HG03575 (cell line): Measurements from ENCODE around the gene CUX1.
"Not testable (repeated sequence)": the region's sequence is repeated elsewhere in the genome, so short reads cannot be mapped to it uniquely, and the experiment has no call there.

Source experiments
- ATAC-seq: cut with Tn5 transposase; IDR thresholded peaks from one replicate; pipeline ENCODE4 v1.9.1; 2021; ENCODE audit not compliant: unreplicated experiment, insufficient number of reproducible peaks, low FRiP score; ENCODE audit errors: extremely low read depth

CUX1 gene

GRCh38 chr7:101904019-101904418 is 86.6 kb downstream of the CUX1 start:
- no peak for ATAC-seq

DNA sequence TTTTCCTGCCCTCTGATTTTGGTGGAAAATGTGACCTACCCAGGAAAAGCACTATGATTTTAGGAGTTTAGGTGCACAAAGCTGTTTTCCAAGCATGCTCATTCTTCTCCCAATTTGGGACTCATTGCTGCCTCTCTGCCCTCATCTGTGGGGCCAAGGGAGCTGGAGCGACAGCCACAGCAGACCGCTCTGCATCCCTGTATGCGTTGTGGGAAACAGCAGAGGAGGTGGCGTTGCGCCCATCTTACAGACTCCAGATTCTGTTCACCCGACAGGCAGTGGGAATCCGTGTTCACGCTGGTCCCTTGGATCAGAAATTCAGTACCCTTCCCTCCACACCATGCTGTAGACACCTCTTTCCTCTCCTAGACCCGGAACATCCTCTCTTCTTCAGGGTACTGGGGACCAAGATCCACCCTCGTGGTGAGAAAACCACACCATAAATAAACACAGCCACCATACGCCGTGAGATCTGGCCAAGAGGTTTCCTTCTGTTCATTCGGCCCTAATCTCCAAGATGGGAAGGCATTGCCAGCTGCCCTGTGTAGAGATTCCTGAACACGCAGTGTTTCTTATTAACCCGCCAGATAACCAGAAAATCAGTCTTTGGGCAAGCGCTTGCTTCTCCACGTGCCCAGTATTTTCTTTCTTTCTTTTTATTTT is 87.9 kb downstream of the CUX1 start:
- no peak for ATAC-seq

- ATAC-seq, result no peak
These were observed 89.1 kb downstream of the CUX1 start for GRCh38 chr7:101906291-101907240.

DNA sequence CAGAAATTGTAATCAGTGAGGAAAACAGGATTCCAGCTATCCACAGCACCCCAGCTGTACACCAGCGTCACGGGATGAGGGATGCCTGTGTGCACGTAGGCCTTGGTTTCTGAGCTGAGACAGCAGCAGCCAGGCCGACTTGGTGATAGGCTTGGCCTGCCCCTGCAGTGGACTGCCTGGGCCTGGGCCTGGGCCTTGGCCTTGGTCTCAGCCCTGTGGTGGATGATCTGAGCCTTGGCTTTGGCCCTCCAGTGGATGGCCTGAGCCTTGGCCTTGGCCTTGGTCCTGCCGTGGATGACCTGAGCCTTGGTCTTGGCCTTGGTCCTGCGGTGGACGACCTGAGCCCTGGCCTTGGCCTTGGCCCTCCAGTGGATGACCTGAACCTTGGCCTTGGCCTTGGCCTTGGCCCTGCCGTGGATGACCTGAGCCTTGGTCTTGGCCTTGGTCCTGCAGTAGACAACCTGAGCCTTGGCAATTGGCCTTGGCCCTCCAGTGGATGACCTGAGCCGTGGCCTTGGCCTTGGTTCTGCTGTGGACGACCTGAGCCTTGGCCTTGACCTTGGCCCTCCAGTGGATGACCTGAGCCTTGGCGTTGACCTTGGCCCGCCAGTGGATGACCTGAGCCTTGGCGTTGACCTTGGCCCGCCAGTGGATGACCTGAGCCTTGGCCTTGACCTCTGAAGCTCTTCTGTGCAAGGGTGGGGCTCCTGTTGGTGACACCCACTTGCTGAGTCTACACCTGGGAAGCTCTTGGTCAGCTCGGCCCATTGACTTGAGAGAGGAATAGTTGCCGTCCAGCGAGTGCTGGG is 93.8 kb downstream of the CUX1 start:
- ATAC-seq, result no peak

- no peak for ATAC-seq
These were observed 94.6 kb downstream of the CUX1 start for GRCh38 chr7:101911800-101912715.

DNA sequence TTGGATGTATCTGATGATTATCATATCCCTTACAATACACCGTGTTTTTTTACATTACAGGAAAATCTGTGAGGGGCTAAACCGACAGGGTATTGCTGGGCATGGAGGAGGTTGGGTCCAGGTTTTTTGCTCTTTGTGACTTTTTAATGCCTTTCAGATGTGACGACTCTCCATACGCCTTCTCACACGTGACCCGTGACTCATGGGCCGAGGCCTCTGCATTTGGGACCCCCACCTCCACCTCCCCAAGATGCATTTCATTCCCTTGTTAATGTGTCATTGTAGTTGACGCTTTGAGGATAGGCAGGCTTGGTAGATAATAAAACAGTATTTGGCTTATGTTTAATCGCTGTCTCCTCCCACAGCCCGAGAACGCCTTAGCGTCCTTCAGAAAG is 95.3 kb downstream of the CUX1 start:
- ATAC-seq, result no peak

DNA sequence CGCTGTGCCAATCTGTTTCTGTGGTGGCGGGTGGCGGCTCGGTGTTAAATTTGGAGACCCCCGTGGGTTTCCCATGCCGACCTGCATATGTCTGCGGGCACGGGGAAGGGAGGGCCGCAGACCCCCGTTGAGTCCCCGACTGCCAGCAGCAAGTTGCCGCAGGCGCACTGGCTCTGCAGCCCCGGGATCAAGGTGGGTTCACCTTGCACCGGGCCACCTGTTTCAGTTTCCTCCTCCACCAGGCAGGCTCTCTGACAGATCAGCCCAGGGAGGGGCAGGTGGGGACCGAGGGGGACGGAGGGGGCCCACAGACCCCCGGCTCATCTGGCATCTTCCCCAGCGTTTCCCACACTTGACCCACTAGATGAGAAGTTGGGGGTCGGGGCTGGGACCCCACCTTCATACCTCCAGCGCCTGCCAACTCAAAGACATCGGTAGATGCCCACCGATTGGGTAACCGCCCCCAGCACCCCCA is 95.9 kb downstream of the CUX1 start:
- no peak for ATAC-seq

- no peak for ATAC-seq
These were observed 96.4 kb downstream of the CUX1 start for GRCh38 chr7:101913851-101914250.

GRCh38 chr7:101915000-101915399 is 97.6 kb downstream of the CUX1 start:
- no peak for ATAC-seq

DNA sequence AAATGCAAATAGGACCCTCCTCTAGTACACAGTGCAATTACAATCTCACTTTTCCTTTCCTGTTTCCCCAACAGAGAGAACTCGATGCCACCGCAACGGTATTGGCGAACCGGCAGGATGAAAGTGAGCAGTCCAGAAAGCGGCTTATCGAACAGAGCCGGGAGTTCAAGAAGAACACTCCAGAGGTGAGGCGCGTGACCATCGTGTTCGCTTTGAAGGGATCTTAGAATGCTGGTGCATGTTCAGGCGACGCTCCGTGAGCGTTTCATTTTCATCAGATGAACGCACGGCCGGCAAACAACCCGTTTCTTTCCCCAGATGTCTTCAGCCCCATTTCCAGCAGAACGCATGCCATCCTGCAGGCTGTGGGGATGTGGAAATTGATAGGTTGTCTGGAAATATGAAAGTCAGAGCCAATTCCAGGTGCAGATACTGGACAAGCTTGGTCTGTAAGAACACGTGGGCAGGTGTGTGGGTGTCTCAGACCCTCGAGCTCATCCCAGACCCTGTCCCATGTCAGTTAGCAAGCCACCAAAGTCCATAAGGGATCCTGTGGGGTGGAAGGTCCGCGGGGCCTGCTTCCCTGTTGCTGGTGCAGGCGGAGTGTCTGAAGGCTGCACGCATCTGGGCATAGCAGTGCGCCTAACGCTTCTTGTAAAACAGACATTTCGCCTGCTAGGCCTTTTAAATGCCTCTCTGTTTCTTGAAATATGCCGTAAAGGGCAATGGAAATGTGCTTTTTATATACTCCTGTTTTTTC is 98.8 kb downstream of the CUX1 start:
- ATAC-seq, result no peak

DNA sequence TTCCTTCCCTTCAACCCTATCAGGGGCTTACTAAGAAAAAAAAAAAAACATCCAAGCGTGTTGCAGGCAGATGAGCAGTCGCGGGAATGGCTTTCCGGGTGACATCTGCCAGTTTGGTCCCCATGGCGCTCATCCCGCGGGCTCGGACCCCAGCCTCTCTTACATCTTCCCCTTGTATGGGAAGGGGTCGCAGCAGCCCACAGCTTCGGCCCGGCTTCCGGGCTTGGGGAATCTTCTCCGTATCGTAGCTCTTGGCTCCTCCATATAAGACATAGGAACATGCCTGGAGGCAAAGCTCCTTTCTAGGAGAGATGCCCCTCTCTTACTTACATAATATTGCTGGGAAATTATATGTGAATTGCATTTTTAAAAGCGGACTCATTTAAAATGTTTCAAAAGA is 99.5 kb downstream of the CUX1 start:
- no peak for ATAC-seq

DNA sequence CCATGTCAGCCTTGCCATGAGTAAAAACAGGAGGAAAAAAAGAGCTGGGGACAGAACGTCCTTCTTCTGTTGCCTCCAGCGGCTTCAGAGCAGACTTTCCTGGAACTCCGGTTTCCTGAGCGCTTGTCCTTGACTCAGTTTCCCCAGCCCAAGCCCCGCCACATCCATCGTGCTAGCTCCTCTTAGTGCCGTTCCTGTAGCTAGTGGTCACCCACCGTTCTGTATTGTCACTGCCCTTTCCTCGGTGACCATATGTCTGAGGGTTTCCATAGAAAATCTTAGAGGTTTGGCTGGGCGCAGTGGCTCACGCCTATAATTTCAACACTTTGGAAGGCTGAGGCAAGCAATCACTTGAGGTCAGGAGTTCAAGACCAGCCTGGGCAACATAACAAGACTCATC is 100.1 kb downstream of the CUX1 start:
- ATAC-seq, result no peak

DNA sequence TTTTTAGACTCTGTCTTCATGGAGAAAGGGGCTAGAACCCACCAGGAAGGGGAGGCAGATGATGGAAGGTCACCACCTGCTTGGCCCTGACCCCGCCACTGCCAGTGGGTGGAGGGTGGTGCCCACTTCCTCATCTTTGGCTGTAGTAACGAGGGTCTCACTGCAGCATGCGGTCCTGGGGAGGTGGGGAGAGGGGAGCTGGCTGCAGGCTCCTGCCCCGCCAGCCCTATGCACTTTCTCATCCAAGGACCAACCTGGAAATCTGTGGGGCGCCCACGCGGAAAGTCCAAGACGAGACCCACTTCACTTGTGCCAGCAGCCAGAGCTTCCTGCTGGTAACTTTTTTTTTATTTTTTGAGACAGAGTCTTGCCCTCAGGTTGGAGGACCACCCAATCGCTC is 101.0 kb downstream of the CUX1 start:
- no peak for ATAC-seq

DNA sequence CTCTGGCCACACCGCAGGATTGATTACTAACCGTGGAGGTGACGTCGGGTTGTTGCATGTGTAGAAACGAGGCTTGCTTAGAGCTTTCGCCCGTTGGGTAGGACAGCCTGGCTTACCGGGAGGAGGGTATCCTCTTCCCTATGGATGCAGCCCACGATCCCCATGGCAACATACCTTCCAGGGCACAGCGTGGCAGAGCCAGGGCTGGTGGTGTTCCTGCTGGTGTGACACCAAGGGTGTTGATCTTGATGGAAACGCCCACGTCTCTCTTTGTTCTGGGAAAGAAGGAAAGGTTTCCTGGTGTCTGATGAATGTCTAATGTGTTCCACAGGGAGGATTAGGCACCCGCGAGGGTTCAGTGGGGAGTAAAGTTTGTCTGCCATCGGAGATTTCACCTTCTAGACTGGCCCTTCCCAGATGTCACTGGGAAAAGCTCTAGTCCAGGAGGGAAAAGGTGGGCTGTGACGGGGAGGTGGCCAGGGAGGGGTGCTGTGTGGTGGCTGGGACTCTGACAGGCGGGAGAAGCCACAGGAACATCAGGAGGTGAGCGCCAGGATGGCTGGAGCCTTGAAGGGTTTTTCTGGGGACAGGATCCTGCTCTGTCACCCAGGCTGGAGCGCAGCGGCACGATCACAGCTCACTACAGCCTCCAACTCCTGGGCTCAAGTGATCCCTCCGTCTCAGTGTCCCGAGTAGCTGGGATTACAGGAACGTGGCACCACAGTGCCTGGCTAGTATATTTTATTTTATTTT is 102.1 kb downstream of the CUX1 start:
- ATAC-seq, result no peak

DNA sequence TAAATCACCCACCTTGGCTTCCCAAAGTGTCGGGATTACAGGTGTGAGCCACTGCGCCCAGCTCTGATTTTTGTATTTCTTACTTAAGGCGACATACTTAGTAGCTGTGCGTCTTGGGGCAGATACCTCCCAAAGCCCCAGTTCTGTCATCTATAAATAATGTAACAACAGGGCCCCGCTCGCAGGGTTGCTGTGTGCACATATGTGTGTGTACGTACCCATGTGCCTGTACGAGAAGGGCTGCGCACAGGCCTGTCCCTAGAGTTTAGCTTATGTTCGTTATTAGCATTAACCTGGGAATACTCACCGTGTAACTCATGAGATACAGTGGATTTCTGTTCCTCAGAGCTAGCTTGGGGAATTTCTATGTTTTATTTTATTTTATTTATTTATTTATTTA is 103.6 kb downstream of the CUX1 start:
- ATAC-seq, result no peak

DNA sequence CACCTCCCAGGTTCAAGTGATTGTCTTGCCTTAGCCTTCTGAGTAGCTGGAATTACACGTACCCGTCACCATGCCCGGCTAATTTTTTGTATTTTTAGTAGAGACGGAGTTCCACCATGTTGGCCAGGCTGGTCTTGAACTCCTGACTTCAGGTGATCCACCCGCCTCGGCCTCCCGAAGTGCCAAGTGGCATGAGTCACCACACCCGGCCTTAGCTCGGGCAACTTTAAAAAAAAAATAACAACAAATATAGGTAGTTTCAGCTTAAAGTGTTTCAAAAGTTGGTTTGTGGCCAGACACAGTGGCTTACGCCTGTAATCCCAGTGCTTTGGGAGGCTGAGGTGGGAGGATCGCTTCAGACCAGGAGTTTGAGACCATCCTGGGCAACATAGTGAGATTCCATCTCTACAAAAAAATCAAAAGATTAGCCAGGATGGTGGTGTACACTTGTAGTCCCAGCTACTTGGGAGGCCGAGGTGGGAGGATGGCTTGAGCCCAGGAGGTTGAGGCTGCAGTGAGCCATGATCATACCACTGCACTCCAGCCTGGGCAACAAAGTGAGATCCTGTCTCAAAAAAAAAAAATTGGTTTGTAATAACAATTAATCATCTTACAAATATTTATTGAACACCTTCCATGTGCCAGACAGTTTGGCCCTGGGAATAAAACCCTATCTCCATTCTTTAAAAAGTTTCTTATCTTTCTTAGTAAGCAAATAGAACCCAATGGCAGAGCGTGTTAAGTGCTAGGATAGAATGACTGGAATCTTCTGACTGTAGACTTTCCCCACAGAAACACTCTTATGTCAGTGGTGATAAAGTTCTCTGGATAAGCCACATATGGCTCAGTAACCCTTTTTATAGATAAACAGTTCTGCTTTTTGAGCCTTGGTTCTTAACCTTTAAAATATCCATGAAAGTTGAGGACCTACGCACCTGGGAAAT is 104.4 kb downstream of the CUX1 start:
- not testable (repeated sequence) for ATAC-seq
